HG03457 (cell line): ENCODE data around the gene LRRC75A.

Experiments used
- ATAC-seq: cut with Tn5 transposase; IDR thresholded peaks from one replicate; pipeline ENCODE4 v1.9.1; 2021; ENCODE audit warnings: moderate number of reproducible peaks; ENCODE audit not compliant: unreplicated experiment

Gene LRRC75A

DNA sequence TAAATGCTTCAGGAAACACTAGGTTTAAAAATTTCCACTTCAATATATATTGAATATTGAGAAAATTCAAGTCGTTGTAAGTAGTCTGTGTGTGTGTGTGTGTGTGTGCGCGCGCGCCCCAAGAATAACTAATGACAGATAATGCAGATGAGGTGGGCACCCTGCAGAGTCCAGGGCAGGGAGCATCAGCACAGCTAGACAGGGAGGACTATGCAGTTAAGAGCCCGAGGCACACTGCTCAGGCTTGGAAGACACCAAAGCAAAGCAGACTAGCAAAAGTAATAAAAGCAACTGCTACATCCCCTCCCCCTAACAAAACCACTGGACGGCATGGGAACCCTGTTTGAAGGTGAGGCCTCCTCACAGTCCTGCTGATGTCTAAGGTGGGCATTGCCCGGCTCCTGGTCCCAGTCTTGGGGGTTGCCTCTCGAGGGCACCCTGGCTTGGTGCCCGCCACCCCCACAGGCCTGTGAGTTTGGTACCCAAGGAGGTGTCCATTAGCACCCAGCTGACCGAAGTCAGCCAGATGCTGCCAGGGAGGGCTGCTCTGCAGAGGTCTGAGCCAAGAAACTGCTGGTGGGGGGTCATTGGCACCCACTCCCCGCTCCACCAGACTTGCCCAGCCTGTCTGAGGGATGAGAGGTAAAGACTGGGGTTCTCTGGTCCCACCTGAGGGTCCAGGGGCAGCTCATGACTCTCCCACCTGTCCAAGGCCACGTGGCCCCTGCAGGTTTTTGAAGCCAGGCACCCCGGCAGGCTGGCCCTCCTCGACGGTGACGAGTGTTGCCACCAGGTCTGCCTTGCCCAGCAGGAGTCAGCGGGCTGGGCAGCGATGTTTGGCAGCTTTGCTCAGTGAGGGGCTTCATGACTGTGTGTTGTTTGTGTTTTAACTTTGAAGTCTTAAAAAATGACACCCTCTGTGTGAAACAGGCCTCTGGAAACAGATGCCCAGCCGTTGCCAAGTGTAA lies 18.7 kb downstream of the LRRC75A start:
- ATAC-seq: no peak

- no peak for ATAC-seq
These were observed 19.5 kb downstream of the LRRC75A start for GRCh38 chr17:16472539-16472938.

DNA sequence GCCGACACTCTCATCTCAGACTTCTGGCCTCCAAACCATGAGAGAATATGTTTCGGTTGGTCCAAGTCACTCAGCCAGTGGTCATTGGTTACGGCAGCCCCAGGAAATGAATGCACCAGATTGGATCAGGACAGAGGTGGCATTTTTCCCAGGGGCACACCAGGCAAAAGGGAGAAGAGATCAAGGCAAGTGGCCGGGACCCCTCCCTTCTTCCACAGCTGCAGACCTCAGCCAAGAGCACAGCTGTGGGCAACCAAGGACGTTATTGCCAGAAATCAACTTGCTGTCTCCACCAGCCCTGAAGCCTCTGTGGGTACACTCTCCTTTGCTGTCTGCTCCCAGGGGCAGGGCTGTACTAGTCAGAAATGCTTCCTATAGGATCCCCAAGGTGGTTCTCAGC lies 20.7 kb downstream of the LRRC75A start:
- ATAC-seq: no peak

DNA sequence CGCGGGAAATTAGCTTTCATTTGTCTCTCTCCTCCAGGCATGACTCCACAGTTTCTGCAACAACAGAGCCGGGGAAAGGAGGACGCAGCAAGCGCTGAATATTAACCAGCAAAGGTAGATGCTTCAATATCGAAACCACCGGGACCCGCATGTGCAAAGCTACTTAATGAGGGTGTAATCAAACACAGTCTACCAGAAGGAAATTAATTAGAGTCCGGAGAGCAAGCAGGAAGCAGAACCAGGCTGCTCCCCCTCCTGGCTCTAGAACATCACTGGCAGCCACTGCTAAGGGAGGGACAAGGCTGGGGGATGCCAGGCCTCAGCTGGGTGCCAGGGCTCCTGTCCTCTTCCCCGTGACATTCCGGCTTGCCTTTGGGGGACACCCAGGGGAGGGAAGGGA lies 21.7 kb downstream of the LRRC75A start:
- ATAC-seq: no peak

- no peak for ATAC-seq
These were observed 23.5 kb downstream of the LRRC75A start for GRCh38 chr17:16468428-16468992.

DNA sequence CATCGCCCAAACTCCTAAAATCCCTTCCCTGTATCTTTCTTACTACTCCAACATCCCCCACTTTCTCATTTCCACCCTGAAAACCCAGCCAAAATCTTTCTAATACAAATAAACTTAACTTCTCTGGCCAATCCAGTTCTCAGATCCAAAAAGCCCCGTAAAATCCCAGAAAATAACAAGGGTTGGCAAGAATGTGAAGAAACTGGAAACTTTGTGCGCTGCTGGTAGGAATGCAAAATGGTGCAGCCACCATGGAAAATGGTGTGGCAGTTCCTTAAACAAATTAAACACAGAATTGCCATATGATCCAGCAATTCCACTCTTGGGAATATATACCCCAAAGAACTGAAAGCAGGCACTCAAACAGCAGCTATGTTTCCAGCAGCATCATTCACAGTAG lies 24.1 kb downstream of the LRRC75A start:
- ATAC-seq: no peak

- no peak for ATAC-seq
These were observed 24.9 kb downstream of the LRRC75A start for GRCh38 chr17:16467044-16467443.

DNA sequence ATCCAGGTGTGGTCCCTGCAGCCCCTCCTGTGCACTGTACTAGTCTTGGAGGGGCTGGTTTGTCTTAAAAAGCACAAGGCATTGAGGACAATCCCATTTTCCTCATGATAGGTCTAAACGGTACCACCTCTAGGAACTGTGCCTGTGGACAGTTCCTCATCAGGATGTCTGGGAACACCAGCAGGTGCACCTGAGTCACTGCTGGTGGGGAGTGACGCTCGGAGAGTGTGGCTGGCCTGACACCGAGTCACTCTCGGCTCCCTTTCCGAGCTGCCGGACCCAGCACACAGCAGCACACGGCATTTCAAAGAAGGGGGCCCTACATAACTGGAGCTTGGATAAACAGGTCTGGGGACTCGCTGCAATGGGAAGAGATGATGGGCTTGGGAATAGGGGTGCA lies 25.6 kb downstream of the LRRC75A start:
- no peak for ATAC-seq

DNA sequence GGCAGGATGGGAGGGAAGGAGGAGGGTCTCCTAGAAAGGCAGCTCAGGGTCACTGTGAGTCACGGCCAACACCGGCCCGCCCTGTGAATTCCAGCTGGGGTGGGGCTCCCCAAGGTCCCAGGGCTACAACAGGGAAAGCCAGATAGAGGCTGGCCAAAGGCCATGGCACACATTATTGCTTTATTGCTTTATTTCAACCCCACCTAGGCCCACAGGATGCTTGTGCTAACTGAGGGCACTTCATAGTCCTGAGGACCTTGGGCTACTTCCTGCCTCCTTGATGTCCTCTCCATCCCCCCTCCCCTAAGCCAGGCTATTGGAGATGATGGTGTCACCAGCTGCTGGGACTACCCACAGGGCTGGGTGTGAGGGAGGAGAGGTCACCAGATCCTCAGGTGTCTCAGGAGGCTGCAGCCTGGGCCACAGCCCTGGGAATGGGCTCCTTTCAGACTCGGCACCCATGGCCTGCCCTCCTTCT lies 26.1 kb downstream of the LRRC75A start:
- no peak for ATAC-seq

- ATAC-seq: no peak
These were observed 27.0 kb downstream of the LRRC75A start for GRCh38 chr17:16465052-16465312.

DNA sequence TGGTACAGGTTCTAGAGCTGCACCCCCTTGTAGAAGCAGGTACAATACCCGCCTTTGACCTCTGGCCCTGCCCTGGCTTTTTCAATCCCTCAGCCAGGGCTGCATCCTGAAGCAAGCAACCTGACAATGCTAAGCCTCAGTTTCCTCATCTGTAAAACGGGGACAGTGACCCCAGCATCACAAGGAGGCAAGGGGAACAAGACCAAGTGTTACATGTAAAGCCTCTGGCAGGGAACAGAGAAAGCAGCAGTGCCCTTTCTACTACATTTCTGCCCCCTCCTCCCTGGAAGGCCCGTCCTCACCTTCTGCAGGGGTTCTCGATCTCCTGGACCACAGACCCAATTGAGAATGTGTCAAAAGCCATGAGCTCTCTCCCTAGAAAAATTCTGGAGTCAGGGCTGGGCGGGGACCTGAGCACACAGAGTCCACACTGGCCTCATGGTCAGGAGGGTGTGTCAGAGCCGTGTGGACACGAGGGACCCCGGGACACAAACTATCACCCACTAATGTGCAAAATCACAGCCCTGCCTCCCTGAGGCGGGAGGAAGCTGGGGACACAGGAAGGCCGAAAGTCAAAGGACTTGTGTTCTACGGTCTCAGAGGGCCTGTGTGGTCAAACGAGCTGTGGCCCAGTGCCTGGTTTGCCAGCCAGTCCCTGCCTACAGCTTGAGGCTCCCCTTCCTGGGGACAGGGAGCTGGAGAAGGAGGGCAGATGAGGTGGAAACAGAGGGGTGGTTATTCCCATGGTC lies 27.5 kb downstream of the LRRC75A start:
- no peak for ATAC-seq

DNA sequence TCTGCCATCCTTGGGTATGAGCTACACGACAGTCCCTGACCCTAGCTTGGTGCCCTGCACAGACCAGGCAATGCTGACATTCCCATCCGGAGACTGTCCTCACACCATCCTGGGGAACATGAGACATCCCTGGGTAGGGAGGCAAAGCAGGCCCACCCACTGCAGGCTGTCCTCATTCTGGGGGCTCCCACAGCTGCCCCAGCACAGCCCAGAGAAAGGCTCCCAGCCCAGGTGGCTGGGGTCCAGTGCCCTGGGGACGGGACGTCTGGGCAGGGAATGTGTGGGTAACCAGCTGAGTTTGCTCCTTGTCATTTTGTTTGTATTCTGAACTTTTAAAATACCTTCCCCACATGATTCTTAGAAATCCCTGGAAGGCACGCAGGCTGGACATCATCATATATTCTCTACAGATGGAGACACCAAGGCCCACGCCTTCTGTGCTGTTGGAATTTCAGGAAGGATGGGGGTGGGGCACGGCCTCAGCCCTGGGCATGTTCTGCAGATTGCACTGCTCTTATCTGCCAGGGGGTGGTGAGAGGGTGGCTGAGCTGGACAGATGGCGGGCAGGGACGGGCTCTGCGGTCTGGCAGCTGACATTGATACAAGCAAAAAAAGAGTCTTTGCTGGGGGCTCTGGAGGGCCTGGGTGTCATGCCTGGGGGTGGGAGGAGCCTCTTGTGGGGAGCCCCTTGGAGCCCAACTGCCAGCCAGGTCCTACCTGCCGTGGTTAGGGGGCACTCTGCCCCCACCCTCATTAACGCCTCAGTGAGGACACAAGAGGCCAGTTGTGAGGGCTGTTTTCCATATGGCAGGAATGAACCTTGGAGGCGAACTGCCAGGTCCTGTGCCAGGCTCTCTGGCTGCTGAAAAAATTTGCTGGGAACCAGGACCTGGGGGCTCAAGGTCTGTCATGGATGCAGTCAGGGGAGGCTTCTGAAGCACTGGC lies 28.4 kb downstream of the LRRC75A start:
- ATAC-seq: no peak

- ATAC-seq: no peak
These were observed 29.7 kb downstream of the LRRC75A start for GRCh38 chr17:16462070-16462864.

DNA sequence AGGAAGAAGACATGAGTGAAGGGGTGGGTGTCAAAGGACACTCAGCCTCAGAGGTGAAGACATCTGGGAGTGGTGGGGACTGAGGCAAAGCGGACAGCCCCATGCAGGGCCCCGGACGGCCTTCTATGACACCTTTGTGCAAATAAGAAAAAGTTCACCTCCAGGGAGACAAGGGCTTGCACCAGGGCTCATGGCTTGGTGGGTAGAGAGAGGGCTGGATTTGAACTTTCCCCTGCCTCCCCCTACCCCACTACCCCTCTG lies 30.5 kb downstream of the LRRC75A start:
- ATAC-seq: no peak

DNA sequence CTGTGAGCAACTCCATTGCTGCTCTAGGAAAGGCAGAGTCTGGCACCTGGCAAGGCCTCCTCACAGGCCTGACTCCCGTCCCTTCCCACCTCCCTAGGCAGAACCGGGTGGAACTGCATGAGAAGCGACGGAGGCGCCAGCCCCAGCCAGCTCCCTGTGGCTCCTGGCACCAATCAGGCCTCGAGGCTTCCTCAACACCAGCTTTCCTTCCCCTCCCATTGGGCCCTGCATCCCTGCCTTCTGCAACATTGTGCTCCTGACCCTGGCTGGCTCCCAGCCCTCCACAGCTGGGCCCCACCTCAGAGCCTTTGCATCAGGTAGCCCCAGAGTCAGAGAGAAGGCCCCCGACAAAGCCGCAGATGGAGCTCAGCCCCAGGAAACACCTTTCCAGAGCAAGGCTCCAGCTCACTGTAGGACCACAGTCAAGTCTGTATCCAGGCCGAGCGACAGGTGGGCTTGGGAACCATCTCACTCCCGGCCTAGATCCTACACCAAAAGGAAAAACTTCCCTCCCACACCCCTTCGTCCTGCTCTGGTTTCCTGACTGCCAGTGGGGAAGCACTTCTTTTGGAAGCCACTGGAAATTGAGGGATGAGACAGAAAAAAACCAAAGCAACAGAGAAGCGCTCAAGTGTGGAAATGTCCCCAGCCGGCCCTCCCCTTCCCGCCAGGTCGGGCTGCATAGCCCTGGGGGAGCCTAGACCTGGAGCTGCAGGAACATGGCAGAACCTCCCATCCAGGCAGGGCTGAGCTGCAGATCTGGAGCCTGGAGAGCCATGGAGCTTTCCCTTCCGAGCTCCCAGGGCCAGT lies 31.0 kb downstream of the LRRC75A start:
- no peak for ATAC-seq

GRCh38 chr17:16459855-16460550 lies 32.0 kb downstream of the LRRC75A start:
- no peak for ATAC-seq

DNA sequence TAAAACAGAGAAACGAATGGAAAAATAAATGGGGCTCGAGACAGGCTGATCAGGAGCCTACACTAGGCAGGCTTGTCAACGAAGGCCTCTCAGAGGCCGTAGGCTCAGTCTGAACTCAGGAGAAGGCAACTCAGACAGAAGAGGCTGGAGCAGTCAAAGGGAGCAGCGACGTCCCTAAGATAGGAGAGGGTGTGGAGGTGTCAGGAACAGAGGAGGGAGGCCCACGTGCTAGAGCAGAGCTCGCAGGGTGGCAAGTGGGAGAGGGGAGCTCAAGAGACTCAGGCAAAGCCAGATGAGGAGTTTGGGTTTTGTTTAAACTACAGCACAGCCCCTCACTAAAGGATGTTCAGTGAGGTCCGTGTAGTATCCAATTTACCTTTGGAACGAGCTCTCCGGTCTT lies 32.7 kb downstream of the LRRC75A start:
- ATAC-seq: no peak

- no peak for ATAC-seq
These were observed 35.2 kb downstream of the LRRC75A start for GRCh38 chr17:16456742-16457316.
